ENCODE measurements around the gene CAMK4. TPM values are rescaled to one million over a fixed set of nuclear protein-coding genes. Genes with fewer than 3 reads are reported as not detected.

Gene CAMK4
- total RNA-seq, 1 donor from 2014 or later: 82.8 TPM

GRCh38 chr5:111472579-111472978, 248.4 kb downstream of the CAMK4 start:
- intact Hi-C loops (cut with micrococcal nuclease): no loop called here

- intact Hi-C loops (cut with micrococcal nuclease): loop anchor here (1.0 kb wide), 1 partner anchor 320 kb away; no protein-coding TSS in a partner anchor
These were observed 254.1 kb downstream of the CAMK4 start for GRCh38 chr5:111478266-111478665.

GRCh38 chr5:111478898-111479297, 254.7 kb downstream of the CAMK4 start:
- intact Hi-C loops (cut with micrococcal nuclease): loop anchor here (1.0 kb wide), 1 partner anchor 321 kb away; no protein-coding TSS in a partner anchor

GRCh38 chr5:111480346-111480745, 256.2 kb downstream of the CAMK4 start:
- intact Hi-C loops (cut with micrococcal nuclease): no loop called here

- intact Hi-C loops (cut with micrococcal nuclease): no loop called here
These were observed 261.9 kb downstream of the CAMK4 start for GRCh38 chr5:111486055-111486454.

- intact Hi-C loops (cut with micrococcal nuclease): loop anchor here (1.0 kb wide), 1 partner anchor 10 kb away; no protein-coding TSS in a partner anchor
These were observed 262.7 kb downstream of the CAMK4 start for GRCh38 chr5:111486926-111487325.

GRCh38 chr5:111488353-111488752, 264.2 kb downstream of the CAMK4 start:
- intact Hi-C loops (cut with micrococcal nuclease): no loop called here

GRCh38 chr5:111493031-111493430, 268.8 kb downstream of the CAMK4 start:
- intact Hi-C loops (cut with micrococcal nuclease): no loop called here

GRCh38 chr5:111494355-111494999, 270.3 kb downstream of the CAMK4 start:
- intact Hi-C loops (cut with micrococcal nuclease): no loop called here

- intact Hi-C loops (cut with micrococcal nuclease): loop anchor here (5.0 kb wide), 4 partner anchors 158 to 398 kb away; no protein-coding TSS in a partner anchor
These were observed 271.0 kb downstream of the CAMK4 start for GRCh38 chr5:111495159-111495558.

GRCh38 chr5:111498346-111498745, 274.2 kb downstream of the CAMK4 start:
- intact Hi-C loops (cut with micrococcal nuclease): loop anchor here (1.0 to 5.0 kb wide), 6 partner anchors 8 to 401 kb away; partner anchors contain the start of gene STARD4

GRCh38 chr5:111502956-111503355, 278.8 kb downstream of the CAMK4 start:
- intact Hi-C loops (cut with micrococcal nuclease): no loop called here

GRCh38 chr5:111505096-111505495, 280.9 kb downstream of the CAMK4 start:
- intact Hi-C loops (cut with micrococcal nuclease): no loop called here

GRCh38 chr5:111507276-111507675, 283.1 kb downstream of the CAMK4 start:
- intact Hi-C loops (cut with micrococcal nuclease): no loop called here

GRCh38 chr5:111509119-111509518, 284.9 kb downstream of the CAMK4 start:
- intact Hi-C loops (cut with micrococcal nuclease): loop anchor here (1.0 kb wide), 1 partner anchor 8 kb away; no protein-coding TSS in a partner anchor

- intact Hi-C loops (cut with micrococcal nuclease): loop anchor here (5.0 to 10.0 kb wide), 6 partner anchors 759 to 2003 kb away; partner anchors contain the start of genes DCP2, EPB41L4A, REEP5 and YTHDC2
These were observed 287.1 kb downstream of the CAMK4 start for GRCh38 chr5:111511174-111511830.

- intact Hi-C loops (cut with micrococcal nuclease): loop anchor here (1.0 to 10.0 kb wide), 17 partner anchors 14 to 2003 kb away; partner anchors contain the start of genes DCP2, EPB41L4A, MAN2A1 and NREP
These were observed 287.7 kb downstream of the CAMK4 start for GRCh38 chr5:111511831-111512374.

- intact Hi-C loops (cut with micrococcal nuclease): loop anchor here (1.0 to 10.0 kb wide), 18 partner anchors 14 to 2002 kb away; partner anchors contain the start of genes DCP2, EPB41L4A, MAN2A1 and NREP
These were observed 288.4 kb downstream of the CAMK4 start, which contains the start of gene STARD4 for GRCh38 chr5:111512375-111513130. Gene STARD4, minus strand, starts transcription at chr5:111512535. Its CDS starts 5,102 bp downstream, at chr5:111507433.

GRCh38 chr5:111513131-111513520, 288.9 kb downstream of the CAMK4 start:
- intact Hi-C loops (cut with micrococcal nuclease): loop anchor here (1.0 to 10.0 kb wide), 9 partner anchors 282 to 2002 kb away; partner anchors contain the start of genes DCP2, EPB41L4A, REEP5 and WDR36

- intact Hi-C loops (cut with micrococcal nuclease): loop anchor here (5.0 to 10.0 kb wide), 6 partner anchors 762 to 2001 kb away; partner anchors contain the start of genes DCP2, EPB41L4A, REEP5 and YTHDC2
These were observed 289.9 kb downstream of the CAMK4 start for GRCh38 chr5:111514087-111514486.
